Measurements from ENCODE around the gene ZC2HC1B. TPM values are rescaled to one million over a fixed set of nuclear protein-coding genes. Genes with fewer than 3 reads are reported as not detected.

Gene ZC2HC1B
- total and polyA plus RNA-seq, 3 experiments from 2014 or later = not detected

- no peaks in the 10 kb centered on the region for H3K36me3 ChIP-seq (ENCODE audit: insufficient read depth, low read length)
- Mint-ChIP-seq H3K9me3 (no peaks in the 10 kb centered on the region), H3K27ac (no peak overlapping the region), H3K4me1 (no peaks in the 10 kb centered on the region), H3K27me3 (peaks cover 0 to under 1% of the 10 kb centered on the region in 2 donors), H3K36me3 (peaks cover 0 to 6% (median 0%) of the 10 kb centered on the region in 3 donors), H3K4me3 (no peak overlapping the region)
- no peaks in the 10 kb centered on the region for H3K4me1 ChIP-seq (ENCODE audit: insufficient read depth, low read length)
- no peaks in the 10 kb centered on the region for H3K27me3 ChIP-seq (ENCODE audit: insufficient read depth, low read length, poor library complexity, severe bottlenecking)
- H3K4me3 ChIP-seq (ENCODE audit: low read length) = no peak overlapping the region
- no peaks in the 10 kb centered on the region for H3K9me3 ChIP-seq (ENCODE audit: low read length)
- DNase-seq = no peak
- POLR2A ChIA-PET = no interaction called here
- CTCF ChIA-PET = interaction anchor here (1.8 kb wide), 1 partner anchor 21 kb away, joined by 4 read pairs; no protein-coding TSS in a partner anchor
- H3K27ac ChIP-seq (ENCODE audit: low read depth, low read length) = no peak overlapping the region
These were observed 96.8 kb downstream of the ZC2HC1B start for GRCh38 chr6:143961066-143961465.

- Mint-ChIP-seq H3K4me1 (no peaks in the 10 kb centered on the region), H3K27ac (no peak overlapping the region), H3K27me3 (no peaks in the 10 kb centered on the region), H3K9me3 (no peaks in the 10 kb centered on the region), H3K36me3 (peaks cover 0 to 6% (median 0%) of the 10 kb centered on the region in 3 donors), H3K4me3 (no peak overlapping the region)
- no peaks in the 10 kb centered on the region for H3K9me3 ChIP-seq (ENCODE audit: low read length)
- no peak overlapping the region for H3K4me3 ChIP-seq (ENCODE audit: low read length)
- no peak overlapping the region for H3K27ac ChIP-seq (ENCODE audit: low read depth, low read length)
- POLR2A ChIA-PET = no interaction called here
- DNase-seq = no peak
- no peaks in the 10 kb centered on the region for H3K4me1 ChIP-seq (ENCODE audit: insufficient read depth, low read length)
- H3K36me3 ChIP-seq (ENCODE audit: insufficient read depth, low read length) = no peaks in the 10 kb centered on the region
- CTCF ChIA-PET = no interaction called here
- H3K27me3 ChIP-seq (ENCODE audit: insufficient read depth, low read length, poor library complexity, severe bottlenecking) = no peaks in the 10 kb centered on the region
These were observed 97.9 kb downstream of the ZC2HC1B start for GRCh38 chr6:143961886-143962878.

DNA sequence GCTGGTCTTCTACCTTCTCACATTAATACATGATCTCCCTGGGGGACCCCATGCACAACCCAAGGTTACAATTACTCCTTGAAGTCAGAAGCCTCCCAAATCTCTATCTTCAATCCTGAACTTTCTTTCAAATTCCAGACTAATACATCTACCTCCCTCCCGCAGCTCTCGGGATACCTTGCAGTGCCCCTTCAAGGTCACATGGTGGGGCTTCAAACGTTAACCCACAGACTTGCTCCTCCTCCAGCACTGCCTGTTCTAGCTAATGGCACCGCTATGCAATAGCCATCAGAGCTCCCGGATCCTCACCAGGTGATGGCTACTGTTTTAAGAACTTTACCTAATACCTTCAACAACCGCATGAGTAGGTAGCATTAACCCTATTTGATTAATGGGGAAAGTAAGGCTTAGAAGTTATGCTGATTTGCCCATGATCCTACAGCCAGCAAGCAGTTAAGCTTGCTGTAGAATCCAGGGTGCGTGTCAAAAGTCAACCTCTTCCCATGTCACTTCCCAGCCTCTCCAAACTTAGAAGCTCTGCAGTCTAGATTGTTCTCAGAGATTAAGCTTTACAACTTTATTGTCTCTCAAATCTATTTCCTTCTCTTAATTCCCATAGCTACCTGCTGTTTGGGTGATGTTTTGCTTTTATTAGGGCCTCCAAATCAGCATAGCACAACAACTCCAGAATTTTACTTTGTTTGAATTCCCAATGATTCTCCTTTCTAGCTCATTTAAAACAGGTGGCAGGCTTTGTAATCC, 99.1 kb downstream of the ZC2HC1B start:
- Mint-ChIP-seq H3K27ac (no peak overlapping the region), H3K4me1 (no peaks in the 10 kb centered on the region), H3K9me3 (no peaks in the 10 kb centered on the region), H3K36me3 (peaks cover 0 to 6% (median 0%) of the 10 kb centered on the region in 3 donors), H3K4me3 (no peak overlapping the region), H3K27me3 (no peaks in the 10 kb centered on the region)
- no peak for DNase-seq
- H3K36me3 ChIP-seq (ENCODE audit: insufficient read depth, low read length) = no peaks in the 10 kb centered on the region
- no peak overlapping the region for H3K4me3 ChIP-seq (ENCODE audit: low read length)
- H3K27me3 ChIP-seq (ENCODE audit: insufficient read depth, low read length, poor library complexity, severe bottlenecking) = no peaks in the 10 kb centered on the region
- H3K4me1 ChIP-seq (ENCODE audit: insufficient read depth, low read length) = no peaks in the 10 kb centered on the region
- H3K27ac ChIP-seq (ENCODE audit: low read depth, low read length) = no peak overlapping the region
- POLR2A ChIA-PET = no interaction called here
- H3K9me3 ChIP-seq (ENCODE audit: low read length) = no peaks in the 10 kb centered on the region
- CTCF ChIA-PET = interaction anchor here (1.4 kb wide), 1 partner anchor 10 kb away, joined by 5 read pairs; no protein-coding TSS in a partner anchor

GRCh38 chr6:143964674-143965081, 100.4 kb downstream of the ZC2HC1B start:
- Mint-ChIP-seq H3K4me3 (no peak overlapping the region), H3K4me1 (no peaks in the 10 kb centered on the region), H3K9me3 (no peaks in the 10 kb centered on the region), H3K27me3 (no peaks in the 10 kb centered on the region), H3K27ac (no peak overlapping the region), H3K36me3 (peaks cover 0 to 6% (median 0%) of the 10 kb centered on the region in 3 donors)
- Histone ChIP-seq H3K27me3 (ENCODE audit: insufficient read depth, low read length, poor library complexity, severe bottlenecking) (no peaks in the 10 kb centered on the region), H3K9me3 (ENCODE audit: low read length) (no peaks in the 10 kb centered on the region), H3K36me3 (ENCODE audit: insufficient read depth, low read length) (no peaks in the 10 kb centered on the region), H3K4me1 (ENCODE audit: insufficient read depth, low read length) (no peaks in the 10 kb centered on the region), H3K4me3 (ENCODE audit: low read length) (no peak overlapping the region), H3K27ac (ENCODE audit: low read depth, low read length) (no peak overlapping the region)
- no peak for DNase-seq
- CTCF ChIA-PET = no interaction called here
- POLR2A ChIA-PET = no interaction called here

DNA sequence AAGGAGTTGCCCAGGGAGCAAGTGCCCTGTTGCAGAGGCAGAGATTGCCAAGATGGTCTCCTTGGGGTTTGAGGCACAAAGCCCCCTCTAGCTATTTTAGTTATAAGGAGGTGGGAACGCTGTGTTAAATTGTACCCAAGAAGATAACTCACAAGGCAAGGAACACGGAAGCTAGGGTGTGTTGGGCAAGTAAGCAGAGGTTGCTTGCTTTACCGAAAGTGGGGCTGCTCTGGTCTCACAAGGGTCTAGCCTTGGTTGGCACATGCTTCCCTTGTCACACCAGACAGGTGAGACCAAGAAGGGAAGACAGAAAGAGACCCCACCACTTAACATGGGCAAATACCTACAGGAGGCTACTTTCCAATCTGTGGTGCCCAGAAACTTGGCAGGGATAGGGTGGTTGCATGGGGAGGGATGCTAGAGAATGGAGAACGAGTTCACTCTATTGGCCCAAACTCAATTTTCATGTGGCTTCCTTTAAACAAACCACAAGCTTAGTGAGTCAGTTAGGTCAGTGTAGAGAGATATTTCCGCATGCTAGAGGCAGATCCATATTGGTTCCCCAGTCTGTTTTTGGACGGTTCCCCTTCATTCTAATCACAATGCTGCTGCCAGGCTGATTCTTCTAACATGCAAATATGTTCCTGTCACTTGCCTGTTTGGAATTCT, 101.4 kb downstream of the ZC2HC1B start:
- no peaks in the 10 kb centered on the region for H3K4me1 ChIP-seq (ENCODE audit: insufficient read depth, low read length)
- ChIA-PET POLR2A (no interaction called here), CTCF (no interaction called here)
- H3K9me3 ChIP-seq (ENCODE audit: low read length) = no peaks in the 10 kb centered on the region
- Mint-ChIP-seq H3K27ac (no peak overlapping the region), H3K4me1 (no peaks in the 10 kb centered on the region), H3K27me3 (no peaks in the 10 kb centered on the region), H3K36me3 (peaks cover 0 to 6% (median 0%) of the 10 kb centered on the region in 3 donors), H3K9me3 (no peaks in the 10 kb centered on the region), H3K4me3 (no peak overlapping the region)
- no peak overlapping the region for H3K4me3 ChIP-seq (ENCODE audit: low read length)
- no peaks in the 10 kb centered on the region for H3K36me3 ChIP-seq (ENCODE audit: insufficient read depth, low read length)
- no peak for DNase-seq
- H3K27ac ChIP-seq (ENCODE audit: low read depth, low read length) = no peak overlapping the region
- H3K27me3 ChIP-seq (ENCODE audit: insufficient read depth, low read length, poor library complexity, severe bottlenecking) = no peaks in the 10 kb centered on the region

- H3K4me1 ChIP-seq (ENCODE audit: insufficient read depth, low read length) = no peaks in the 10 kb centered on the region
- CTCF ChIA-PET = no interaction called here
- Mint-ChIP-seq H3K4me1 (no peaks in the 10 kb centered on the region), H3K27me3 (no peaks in the 10 kb centered on the region), H3K27ac (no peak overlapping the region), H3K36me3 (peaks cover 0 to 6% (median 0%) of the 10 kb centered on the region in 3 donors), H3K4me3 (no peak overlapping the region), H3K9me3 (no peaks in the 10 kb centered on the region)
- H3K4me3 ChIP-seq (ENCODE audit: low read length) = no peak overlapping the region
- H3K27ac ChIP-seq (ENCODE audit: low read depth, low read length) = no peak overlapping the region
- no peaks in the 10 kb centered on the region for H3K36me3 ChIP-seq (ENCODE audit: insufficient read depth, low read length)
- POLR2A ChIA-PET = no interaction called here
- DNase-seq = no peak
- no peaks in the 10 kb centered on the region for H3K27me3 ChIP-seq (ENCODE audit: insufficient read depth, low read length, poor library complexity, severe bottlenecking)
- no peaks in the 10 kb centered on the region for H3K9me3 ChIP-seq (ENCODE audit: low read length)
These were observed 102.0 kb downstream of the ZC2HC1B start for GRCh38 chr6:143966312-143966711.

GRCh38 chr6:143967706-143968376, 103.6 kb downstream of the ZC2HC1B start:
- H3K27ac ChIP-seq (ENCODE audit: low read depth, low read length) = no peak overlapping the region
- DNase-seq = no peak
- H3K36me3 Mint-ChIP-seq = peaks cover 0 to 6% (median 0%) of the 10 kb centered on the region in 3 donors
- H3K4me1 ChIP-seq (ENCODE audit: insufficient read depth, low read length) = no peaks in the 10 kb centered on the region
- H3K9me3 ChIP-seq (ENCODE audit: low read length) = no peaks in the 10 kb centered on the region
- no peaks in the 10 kb centered on the region for H3K36me3 ChIP-seq (ENCODE audit: insufficient read depth, low read length)
- POLR2A ChIA-PET = no interaction called here
- no peaks in the 10 kb centered on the region for H3K9me3 Mint-ChIP-seq
- CTCF ChIA-PET = no interaction called here
- no peak overlapping the region for H3K4me3 ChIP-seq (ENCODE audit: low read length)
- no peaks in the 10 kb centered on the region for H3K27me3 Mint-ChIP-seq
- H3K4me1 Mint-ChIP-seq = no peaks in the 10 kb centered on the region
- H3K27me3 ChIP-seq (ENCODE audit: insufficient read depth, low read length, poor library complexity, severe bottlenecking) = no peaks in the 10 kb centered on the region
- no peak overlapping the region for H3K4me3 Mint-ChIP-seq
- H3K27ac Mint-ChIP-seq = no peak overlapping the region
